OCI-LY1 (cell line): ENCODE results near the gene CCDC91.

Experiments
- H2AFZ ChIP-seq: fragments of 200-600 bp; sonication (generic), shearing (Covaris generic); 2 replicates; pipeline ENCODE4 v1.6.0; 2014; ENCODE audit warnings: antibody characterized with exemption, mild to moderate bottlenecking, low read length
- H3F3A ChIP-seq: fragments of 200-600 bp; sonication (generic), shearing (Covaris generic); 2 replicates; pipeline ENCODE4 v1.6.0; 2014; ENCODE audit warnings: mild to moderate bottlenecking, antibody characterized with exemption, low read length, moderate library complexity; ENCODE audit not compliant: insufficient read depth
- H3K27ac ChIP-seq: fragments of 200-600 bp; sonication (generic); 2 replicates; pipeline ENCODE4 v1.5.1; 2014; ENCODE audit warnings: low read length, mixed run types, mild to moderate bottlenecking, low read depth; ENCODE audit not compliant: poor library complexity, severe bottlenecking
- H3K27me3 ChIP-seq: fragments of 200-600 bp; sonication (generic); 2 replicates; pipeline ENCODE4 v1.6.0; 2014; ENCODE audit warnings: antibody characterized with exemption, mild to moderate bottlenecking, low read length, moderate library complexity; ENCODE audit not compliant: insufficient read depth
- H3K36me3 ChIP-seq: fragments of 200-600 bp; sonication (generic); 2 replicates; pipeline ENCODE4 v1.6.1; 2014; ENCODE audit warnings: mild to moderate bottlenecking, antibody characterized with exemption, low read length, moderate library complexity, mixed read lengths; ENCODE audit not compliant: insufficient read depth
- H3K4me1 ChIP-seq: fragments of 200-600 bp; sonication (generic); 2 replicates; pipeline ENCODE4 v1.5.1; 2014; ENCODE audit warnings: mild to moderate bottlenecking, low read length, moderate library complexity; ENCODE audit not compliant: insufficient read depth, severe bottlenecking
- H3K4me2 ChIP-seq: fragments of 200-600 bp; sonication (generic), shearing (Covaris generic); 2 replicates; pipeline ENCODE4 v1.6.1; 2014; ENCODE audit warnings: low read length
- H3K4me3 ChIP-seq: fragments of 200-600 bp; sonication (generic); 2 replicates; pipeline ENCODE4 v1.5.1; 2014; ENCODE audit warnings: low read length, low read depth, mild to moderate bottlenecking, mixed read lengths; ENCODE audit not compliant: poor library complexity, severe bottlenecking
- H3K79me2 ChIP-seq: fragments of 200-600 bp; shearing (Covaris generic); 2 replicates; pipeline ENCODE4 v1.6.1; 2016; ENCODE audit warnings: mixed run types, low read length, mixed read lengths; ENCODE audit not compliant: insufficient read depth
- H3K9ac ChIP-seq: fragments of 200-600 bp; sonication (generic), shearing (Covaris generic); 2 replicates; pipeline ENCODE4 v1.6.1; 2014; ENCODE audit warnings: mild to moderate bottlenecking, low read length, mixed read lengths
- H3K9me2 ChIP-seq: fragments of 200-600 bp; sonication (generic), shearing (Covaris generic); 2 replicates; pipeline ENCODE4 v1.6.1; 2014; ENCODE audit warnings: low read depth, mild to moderate bottlenecking, low read length, mixed read lengths
- H3K9me3 ChIP-seq: fragments of 200-600 bp; shearing (Covaris generic); 2 replicates; pipeline ENCODE4 v1.6.1; 2014; ENCODE audit warnings: low read length, mixed read lengths
- H4K20me1 ChIP-seq: fragments of 200-600 bp; sonication (generic), shearing (Covaris generic); 2 replicates; pipeline ENCODE4 v1.6.0; 2016; ENCODE audit warnings: mild to moderate bottlenecking, low read length; ENCODE audit not compliant: insufficient read depth
- EZH2 ChIP-seq: fragments of 200-600 bp; sonication (generic), shearing (Covaris generic); IDR thresholded peaks from 2 replicates; pipeline ENCODE4 v1.8.0; 2017; ENCODE audit warnings: borderline replicate concordance, mixed run types, mild to moderate bottlenecking, antibody characterized with exemption, low read length, moderate library complexity, mixed read lengths
- TF ChIP-seq, protein P1 (sequence below): fragments of 200-600 bp; sonication (generic), shearing (Covaris generic); IDR thresholded peaks from 2 replicates; pipeline ENCODE4 v1.5.1; 2017; ENCODE audit warnings: mild to moderate bottlenecking, antibody characterized with exemption, low read length, moderate library complexity, mixed read lengths

CCDC91 gene

DNA sequence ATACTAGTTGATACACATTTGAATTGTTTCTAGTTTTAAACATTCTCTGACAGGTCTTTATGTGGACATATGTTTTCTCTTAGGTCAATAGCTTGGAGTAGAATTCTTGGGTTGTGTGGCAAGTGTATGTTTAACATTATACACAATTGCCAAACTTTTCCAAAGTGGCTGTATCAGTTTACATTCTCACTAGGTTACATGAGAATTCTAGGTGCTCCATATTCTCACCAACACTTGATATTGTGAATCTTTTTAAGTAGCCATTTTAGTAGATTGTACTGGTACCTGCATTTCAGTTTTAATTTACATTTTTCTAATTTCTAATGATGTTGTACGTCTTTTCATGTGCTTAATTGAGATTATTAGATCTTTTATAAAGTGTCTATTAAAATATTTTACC lies 28.6 kb downstream of the CCDC91 start:
- H3F3A ChIP-seq: no peaks in the 10 kb centered on the region; the same call in 1 of the 2 replicates
- no peak overlapping the region for H3K9ac ChIP-seq
- no peak overlapping the region for H3K4me2 ChIP-seq
- peaks cover 5% of the 10 kb centered on the region; the same call in 1 of the 2 replicates for H3K9me3 ChIP-seq
- H3K4me3 ChIP-seq: no peak overlapping the region
- H3K79me2 ChIP-seq: peaks cover 17% of the 10 kb centered on the region
- no peaks in the 10 kb centered on the region for H3K9me2 ChIP-seq
- H3K36me3 ChIP-seq: no peaks in the 10 kb centered on the region
- H3K27me3 ChIP-seq: no peaks in the 10 kb centered on the region
- TF ChIP-seq EZH2: no peak
- TF ChIP-seq, protein P1, sequence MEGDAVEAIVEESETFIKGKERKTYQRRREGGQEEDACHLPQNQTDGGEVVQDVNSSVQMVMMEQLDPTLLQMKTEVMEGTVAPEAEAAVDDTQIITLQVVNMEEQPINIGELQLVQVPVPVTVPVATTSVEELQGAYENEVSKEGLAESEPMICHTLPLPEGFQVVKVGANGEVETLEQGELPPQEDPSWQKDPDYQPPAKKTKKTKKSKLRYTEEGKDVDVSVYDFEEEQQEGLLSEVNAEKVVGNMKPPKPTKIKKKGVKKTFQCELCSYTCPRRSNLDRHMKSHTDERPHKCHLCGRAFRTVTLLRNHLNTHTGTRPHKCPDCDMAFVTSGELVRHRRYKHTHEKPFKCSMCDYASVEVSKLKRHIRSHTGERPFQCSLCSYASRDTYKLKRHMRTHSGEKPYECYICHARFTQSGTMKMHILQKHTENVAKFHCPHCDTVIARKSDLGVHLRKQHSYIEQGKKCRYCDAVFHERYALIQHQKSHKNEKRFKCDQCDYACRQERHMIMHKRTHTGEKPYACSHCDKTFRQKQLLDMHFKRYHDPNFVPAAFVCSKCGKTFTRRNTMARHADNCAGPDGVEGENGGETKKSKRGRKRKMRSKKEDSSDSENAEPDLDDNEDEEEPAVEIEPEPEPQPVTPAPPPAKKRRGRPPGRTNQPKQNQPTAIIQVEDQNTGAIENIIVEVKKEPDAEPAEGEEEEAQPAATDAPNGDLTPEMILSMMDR: no peak
- H3K27ac ChIP-seq: no peak overlapping the region
- H2AFZ ChIP-seq: no peak overlapping the region
- no peaks in the 10 kb centered on the region for H3K4me1 ChIP-seq
- H4K20me1 ChIP-seq: no peaks in the 10 kb centered on the region

DNA sequence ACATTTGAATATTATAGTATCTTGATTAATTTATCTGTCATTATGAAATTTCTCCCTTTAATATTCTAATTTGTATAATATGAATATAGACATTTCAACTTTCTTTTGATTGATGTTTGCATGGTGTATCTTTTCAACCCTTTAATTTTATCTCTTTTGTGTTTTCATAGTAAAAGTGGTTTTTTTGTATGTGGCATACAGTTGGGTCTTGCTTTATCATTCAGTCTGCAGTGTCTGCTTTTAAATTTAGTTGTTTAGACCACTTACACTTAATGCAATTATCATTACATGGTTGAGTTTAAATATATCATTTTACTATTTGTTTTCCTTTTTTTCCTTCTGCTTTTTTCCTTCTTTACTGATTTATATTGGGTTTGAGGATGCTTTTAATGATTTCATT lies 29.6 kb downstream of the CCDC91 start:
- peaks cover 20% of the 10 kb centered on the region for H3K79me2 ChIP-seq

DNA sequence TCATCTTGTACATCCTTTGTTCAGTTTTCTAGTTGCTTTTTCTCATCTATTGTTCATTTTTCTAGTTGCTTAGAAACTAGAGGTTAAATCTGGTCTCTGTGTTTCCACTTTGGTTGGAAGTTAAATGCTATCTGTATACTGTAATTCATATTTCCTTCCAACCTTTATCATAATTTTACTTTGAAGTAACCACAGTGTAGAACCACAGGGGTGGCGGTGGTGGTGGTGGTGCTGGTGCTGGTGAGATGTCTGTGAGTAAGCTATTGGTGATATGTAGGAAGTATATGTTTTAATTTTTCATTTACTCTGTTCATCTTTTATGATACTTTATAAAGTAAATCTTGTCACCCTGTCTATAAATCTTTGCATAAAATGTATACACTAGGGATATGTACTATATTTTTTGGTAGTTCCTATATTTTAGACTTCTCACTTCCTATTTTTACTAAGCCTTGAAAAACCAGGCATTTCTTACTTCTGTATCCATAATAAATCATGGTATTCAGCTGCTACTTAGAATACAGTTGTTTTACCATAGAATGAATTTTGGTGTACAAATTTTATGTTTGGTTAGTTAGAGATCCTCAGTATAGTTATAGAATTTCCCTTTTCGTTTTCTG lies 31.9 kb downstream of the CCDC91 start:
- Histone ChIP-seq H3K79me2 (peaks cover 20% of the 10 kb centered on the region), H3K4me2 (no peak overlapping the region), H2AFZ (no peak overlapping the region)

More for the DNA sequence above, 29.6 kb downstream of the CCDC91 start:
- no peak overlapping the region for H3K9ac ChIP-seq
- H3K27ac ChIP-seq: no peak overlapping the region
- H3K27me3 ChIP-seq: no peaks in the 10 kb centered on the region
- no peak overlapping the region for H2AFZ ChIP-seq
- H3K36me3 ChIP-seq: no peaks in the 10 kb centered on the region
- H3K9me2 ChIP-seq: no peaks in the 10 kb centered on the region
- no peaks in the 10 kb centered on the region for H3K4me1 ChIP-seq
- H3F3A ChIP-seq: no peaks in the 10 kb centered on the region; the same call in 1 of the 2 replicates
- H3K4me2 ChIP-seq: no peak overlapping the region
- no peaks in the 10 kb centered on the region for H4K20me1 ChIP-seq
- TF ChIP-seq EZH2: no peak
- TF ChIP-seq, protein P1: no peak
- no peak overlapping the region for H3K4me3 ChIP-seq
- H3K9me3 ChIP-seq: peaks cover 8% of the 10 kb centered on the region; the same call in 1 of the 2 replicates

More for the DNA sequence above, 31.9 kb downstream of the CCDC91 start:
- Histone ChIP-seq H4K20me1 (no peaks in the 10 kb centered on the region), H3F3A (no peaks in the 10 kb centered on the region; the same call in 1 of the 2 replicates), H3K27ac (no peak overlapping the region), H3K4me3 (no peak overlapping the region), H3K27me3 (no peaks in the 10 kb centered on the region), H3K9ac (no peak overlapping the region), H3K36me3 (no peaks in the 10 kb centered on the region), H3K4me1 (no peaks in the 10 kb centered on the region), H3K9me3 (peaks cover 8% of the 10 kb centered on the region; the same call in 1 of the 2 replicates), H3K9me2 (no peaks in the 10 kb centered on the region)
- TF ChIP-seq, protein P1: no peak
- no peak for TF ChIP-seq EZH2
